HepG2 (cell line): ENCODE measurements around the gene IRS1. TPM values are rescaled to one million over a fixed set of nuclear protein-coding genes. Genes with fewer than 3 reads are reported as not detected.

Experiments
- ATAC-seq: fragments of 200-7000 bp; cut with Tn5 transposase; 3 replicates; pipeline ENCODE4 v1.9.1; 2020; ENCODE audit warnings: mild to moderate bottlenecking, moderate library complexity
- BruUV-seq: library from RNA; stranded (reverse); fragments of 400-500 nt; replicated peaks from 2 replicates; lab custom pipeline; 2021; lab: Mats Ljungman, UMichigan
- CTCF ChIA-PET: fragments of 300-600 bp; formaldehyde crosslinking; extraction: SDS; loops from one replicate; lab custom pipeline; 2021; ENCODE audit warnings: low total read pairs, inconsistent platforms, low intra/inter-chr PET ratio; lab: Yijun Ruan, JAX
- POLR2A ChIA-PET: fragments of 350-600 bp; sonication (Branson Sonifier 250); formaldehyde crosslinking; loops from one replicate; lab custom pipeline; 2020; ENCODE audit warnings: antibody characterized with exemption, inconsistent platforms; lab: Yijun Ruan, JAX
- DNase-seq: peaks from one replicate; pipeline ENCODE4 v3.0.0-alpha.2; 2015; ENCODE audit warnings: low spot score
- FAIRE-seq: peaks from 3 replicates; lab custom pipeline; 2011; peaks lifted over from hg19 to GRCh38; lab: Jason Lieb, UNC
- H2AFZ ChIP-seq: one replicate; pipeline ENCODE4 v1.6.1; 2011; ENCODE audit warnings: low read length, inconsistent platforms
- H3K27ac ChIP-seq: fragments of 300-600 bp; 3 replicates; pipeline ENCODE4 v1.8.0; 2011; ENCODE audit warnings: mixed run types, mild to moderate bottlenecking, mixed read lengths, low read length, inconsistent platforms; ENCODE audit not compliant: insufficient read depth; ENCODE audit errors: extremely low read length
- H3K27me3 ChIP-seq, 2 experiments: fragments of 200-600 bp in 1 of 2; 2 replicates in 1 of 2; 3 replicates in 1 of 2; pipeline versions ENCODE4 v1.6.0 to v1.8.0; 2011; ENCODE audit warnings: low read length in 2 of 2, mild to moderate bottlenecking in 2 of 2, moderate library complexity in 2 of 2, inconsistent platforms in 1 of 2; ENCODE audit not compliant: insufficient read depth in 2 of 2, control insufficient read depth in 1 of 2
- H3K36me3 ChIP-seq, 2 experiments: fragments of 200-600 bp in 1 of 2; replicated peaks in 1 of 2; 2 replicates in 1 of 2; 3 replicates in 1 of 2; pipeline versions ENCODE4 v1.5.1 to v1.8.0; 2011; ENCODE audit warnings: low read length in 2 of 2, inconsistent platforms in 1 of 2; ENCODE audit not compliant: insufficient read depth in 2 of 2, control insufficient read depth in 1 of 2
- H3K4me1 ChIP-seq: 2 replicates; pipeline ENCODE4 v1.5.1; 2012; ENCODE audit warnings: low read length, inconsistent platforms; ENCODE audit not compliant: insufficient read depth
- H3K4me2 ChIP-seq: 2 replicates; pipeline ENCODE4 v1.6.0; 2011; ENCODE audit warnings: low read depth, low read length, inconsistent platforms
- H3K4me3 ChIP-seq, 3 experiments: fragments of 200-600 bp in 1 of 3; sonication (generic), shearing (Covaris generic) in 1 of 3; replicated peaks in 1 of 3; 2 replicates each; pipeline ENCODE4 v1.5.1; 2011 to 2016; ENCODE audit warnings: low read length in 3 of 3, inconsistent platforms in 2 of 3, low read depth in 2 of 3, mild to moderate bottlenecking in 2 of 3, control low read depth in 1 of 3, mixed read lengths in 1 of 3; ENCODE audit not compliant: insufficient read depth in 1 of 3
- H3K79me2 ChIP-seq: one replicate; pipeline ENCODE4 v1.6.1; 2011; ENCODE audit warnings: low read length, inconsistent platforms; ENCODE audit not compliant: insufficient read depth
- H3K9ac ChIP-seq: 2 replicates; pipeline ENCODE4 v1.6.0; 2011; ENCODE audit warnings: mild to moderate bottlenecking, low read depth, low read length, inconsistent platforms; ENCODE audit not compliant: insufficient read depth
- H3K9me3 ChIP-seq: 2 replicates; pipeline ENCODE4 v1.5.1; 2012; ENCODE audit warnings: mild to moderate bottlenecking, low read length
- H4K20me1 ChIP-seq: 2 replicates; pipeline ENCODE4 v1.6.0; 2011; ENCODE audit warnings: inconsistent platforms, mild to moderate bottlenecking, low read length, moderate library complexity; ENCODE audit not compliant: insufficient read depth
- EP300 ChIP-seq, 3 experiments: sonication (generic) in 1 of 3; formaldehyde crosslinking in 1 of 3; IDR thresholded peaks; 2 replicates each; pipeline versions ENCODE4 v1.5.1 to v1.6.1; 2011 to 2020; ENCODE audit warnings: low read depth in 2 of 3, low read length in 2 of 3, borderline replicate concordance in 1 of 3, improper control_type of control experiment in 1 of 3, mild to moderate bottlenecking in 1 of 3, missing genetic modification reagents in 1 of 3, moderate library complexity in 1 of 3
- FOXP1 ChIP-seq, 2 experiments: fragments of 450-650 bp in 1 of 2; IDR thresholded peaks; 2 replicates each; pipeline ENCODE4 v1.6.1; 2017 to 2018; ENCODE audit warnings: antibody characterized with exemption in 1 of 2
- IRF2 ChIP-seq: IDR thresholded peaks from 2 replicates; pipeline ENCODE4 v1.6.1; 2018; ENCODE audit warnings: missing genetic modification reagents, missing compliant biosample characterization
- KLF6 ChIP-seq: IDR thresholded peaks from 2 replicates; pipeline ENCODE4 v1.8.0; 2016; ENCODE audit warnings: missing biosample characterization, missing genetic modification reagents
- SRF ChIP-seq: IDR thresholded peaks from 2 replicates; pipeline ENCODE4 v1.6.1; 2011; ENCODE audit warnings: mild to moderate bottlenecking, low read depth, low read length, moderate library complexity
- SSRP1 ChIP-seq: IDR thresholded peaks from 2 replicates; pipeline ENCODE4 v1.6.1; 2016; ENCODE audit warnings: control low read depth
- TARDBP ChIP-seq: sonication (generic); formaldehyde crosslinking; IDR thresholded peaks from 2 replicates; pipeline ENCODE4 v1.8.0; 2022; ENCODE audit warnings: mild to moderate bottlenecking, missing genetic modification reagents
- TFAP4 ChIP-seq: sonication (generic); IDR thresholded peaks from 2 replicates; pipeline ENCODE4 v1.6.1; 2016; ENCODE audit warnings: low read depth, borderline replicate concordance
- ZBTB33 ChIP-seq: sonication (generic); formaldehyde crosslinking; IDR thresholded peaks from 2 replicates; pipeline ENCODE4 v1.4.0; 2020; ENCODE audit warnings: missing genetic modification reagents
- ZFY ChIP-seq: sonication (generic); formaldehyde crosslinking; IDR thresholded peaks from 2 replicates; pipeline ENCODE4 v1.4.0; 2020; ENCODE audit warnings: missing genetic modification reagents
- ZNF331 ChIP-seq: sonication (generic); formaldehyde crosslinking; IDR thresholded peaks from 2 replicates; pipeline ENCODE4 v1.4.0; 2020; ENCODE audit warnings: missing genetic modification reagents
- ZNF383 ChIP-seq: sonication (generic); formaldehyde crosslinking; IDR thresholded peaks from 2 replicates; pipeline ENCODE4 v1.4.0; 2020; ENCODE audit warnings: missing genetic modification reagents, mild to moderate bottlenecking, borderline replicate concordance
- ZNF557 ChIP-seq: sonication (generic); formaldehyde crosslinking; IDR thresholded peaks from 2 replicates; pipeline ENCODE4 v1.4.0; 2020; ENCODE audit warnings: missing genetic modification reagents
- ZNF788 ChIP-seq: sonication (generic); formaldehyde crosslinking; IDR thresholded peaks from 2 replicates; pipeline ENCODE4 v1.5.0; 2020; ENCODE audit warnings: mild to moderate bottlenecking, missing genetic modification reagents, borderline replicate concordance
- WGBS: methylation state at CpG from one replicate; pipeline ENCODE4 v1.1.6; 2017; ENCODE audit warnings: low lambda C conversion rate; 5-methylcytosine and 5-hydroxymethylcytosine counted together
- in situ Hi-C: cut with HindIII; loops from 2 replicates; pipeline ENCODE4 v1.10.0; 2017; ENCODE audit warnings: low pct_unique_long_range_greater_than_20kb; ENCODE audit not compliant: extremely low pct_ligation_motif_present
- intact Hi-C: fragments of 100-400 bp; cut with micrococcal nuclease; formaldehyde crosslinking; loops from one replicate; pipeline ENCODE4 v1.10.0; 2022; ENCODE audit not compliant: unreplicated experiment
- polyA plus RNA-seq, 8 experiments: library from polyadenylated mRNA; depleted of rRNA in 3 of 8; stranded (reverse) in 7 of 8; unstranded in 1 of 8; fragments of >200 nt; fragmentation: Illumina TruSeq in 4 of 8; extraction: Trizol in 4 of 8; gene quantifications; 2 replicates each; pipeline versions ENCODE4 v1.2.1 to v1.2.3, GENCODE V29; 2011 to 2016; ENCODE audit warnings: low read depth in 4 of 8, missing spikeins in 1 of 8, mixed read lengths in 1 of 8; ENCODE audit not compliant: insufficient read depth in 1 of 8
- total RNA-seq, 5 experiments: library from RNA; depleted of rRNA; stranded (reverse); fragments of >200 nt; fragmentation: Illumina TruSeq; extraction: Trizol; gene quantifications; 2 replicates each; pipeline ENCODE4 v1.2.3, GENCODE V29; 2016; ENCODE audit warnings: low read depth in 1 of 5
- TF ChIP-seq, protein P1 (sequence below): sonication (generic); formaldehyde crosslinking; IDR thresholded peaks from 2 replicates; pipeline ENCODE4 v1.5.0; 2020; ENCODE audit warnings: missing genetic modification reagents

IRS1 gene
- total and polyA plus RNA-seq, 2 of the 13 experiments (the other 11 are each of a cell fraction or from before 2014, with no cell fraction given) = 8.7 to 9.0 TPM

GRCh38 chr2:226683196-226683595, 116.4 kb downstream of the IRS1 start:
- Histone ChIP-seq H3K9me3 (no peaks in the 10 kb centered on the region), H3K4me2 (no peak overlapping the region), H3K79me2 (no peaks in the 10 kb centered on the region), H3K4me1 (peaks cover 14% of the 10 kb centered on the region), H3K27ac (no peak overlapping the region), H3K36me3 (no peaks in the 10 kb centered on the region), H3K27me3 (no peaks in the 10 kb centered on the region), H3K4me3 (no peak overlapping the region), H3K9ac (no peak overlapping the region), H4K20me1 (no peaks in the 10 kb centered on the region), H2AFZ (no peak overlapping the region)
- ChIA-PET POLR2A (no interaction called here), CTCF (no interaction called here)
- no peak for DNase-seq
- in situ Hi-C loops (no loop called here), intact Hi-C loops (no loop called here)
- no peak for FAIRE-seq
- no peak for TF ChIP-seq ZBTB33 (CRISPR knock-in tag)
- no peak for TF ChIP-seq EP300 (IDR thresholded peaks at IDR 0.05; ENCODE audit: low read depth in 2 of 2, low read length in 2 of 2)
- TF ChIP-seq EP300 (CRISPR knock-in tag; IDR thresholded peaks at IDR 0.05; ENCODE audit: borderline replicate concordance) = no peak
- no peak for TF ChIP-seq SRF
- TF ChIP-seq ZNF331 (CRISPR knock-in tag) = no peak
- no peak for TF ChIP-seq KLF6 (CRISPR knock-in tag)
- TF ChIP-seq IRF2 (CRISPR knock-in tag) = no peak
- no peak for TF ChIP-seq ZNF557 (CRISPR knock-in tag)
- no peak for TF ChIP-seq ZFY (CRISPR knock-in tag)
- TF ChIP-seq ZNF788 (CRISPR knock-in tag) = no peak
- no peak for TF ChIP-seq ZNF383
- TF ChIP-seq, protein P1, sequence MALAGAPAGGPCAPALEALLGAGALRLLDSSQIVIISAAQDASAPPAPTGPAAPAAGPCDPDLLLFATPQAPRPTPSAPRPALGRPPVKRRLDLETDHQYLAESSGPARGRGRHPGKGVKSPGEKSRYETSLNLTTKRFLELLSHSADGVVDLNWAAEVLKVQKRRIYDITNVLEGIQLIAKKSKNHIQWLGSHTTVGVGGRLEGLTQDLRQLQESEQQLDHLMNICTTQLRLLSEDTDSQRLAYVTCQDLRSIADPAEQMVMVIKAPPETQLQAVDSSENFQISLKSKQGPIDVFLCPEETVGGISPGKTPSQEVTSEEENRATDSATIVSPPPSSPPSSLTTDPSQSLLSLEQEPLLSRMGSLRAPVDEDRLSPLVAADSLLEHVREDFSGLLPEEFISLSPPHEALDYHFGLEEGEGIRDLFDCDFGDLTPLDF = no peak
- no peak for TF ChIP-seq FOXP1 (IDR thresholded peaks at IDR 0.05)
- TF ChIP-seq FOXP1 (CRISPR knock-in tag; IDR thresholded peaks at IDR 0.05) = no peak
- TF ChIP-seq TFAP4 = no peak
- TF ChIP-seq TARDBP (CRISPR knock-in tag) = no peak
- TF ChIP-seq SSRP1 (CRISPR knock-in tag) = no peak
- 98% methylated on average over 2 of the region's 2 CpGs for whole genome bisulfite sequencing
- no TSS peak for BruUV-seq
- no peak for ATAC-seq
